Cardiac septum (tissue), 1 donor: ENCODE results near the gene CENPP. TPM values are rescaled to one million over a fixed set of nuclear protein-coding genes. Genes with fewer than 3 reads are reported as not detected.

Experiments
- DNase-seq: peaks from one replicate; pipeline ENCODE4 v3.0.0-alpha.2; 2020; ENCODE audit warnings: low spot score
- intact Hi-C: fragments of 100-400 bp; cut with DNase I; formaldehyde crosslinking; loops from one replicate; pipeline ENCODE4 v1.14.0; 2022
- total RNA-seq: library from RNA; stranded (reverse); fragmentation: NEBNext Ultra II Directional; extraction: Animal tissue kit (Norgen Biotek cat#: 25700); gene quantifications from one replicate; pipeline ENCODE4 v1.2.1, GENCODE V29; 2021
- donor health status: DM: no; HTN: no; CAD: no.

Gene CENPP
- total RNA-seq, 1 donor from 2014 or later, result 3.5 TPM

GRCh38 chr9:92492781-92493401 lies 167.1 kb downstream of the CENPP start:
- intact Hi-C loops, result no loop called here

GRCh38 chr9:92493749-92494387 lies 168.1 kb downstream of the CENPP start:
- no peak for DNase-seq
- intact Hi-C loops, result no loop called here

More at GRCh38 chr9:92492781-92493401, 167.1 kb downstream of the CENPP start:
- no peak for DNase-seq

GRCh38 chr9:92494856-92495255 lies 169.1 kb downstream of the CENPP start:
- intact Hi-C loops, result no loop called here
- DNase-seq, result no peak

GRCh38 chr9:92496396-92497176 lies 170.8 kb downstream of the CENPP start:
- intact Hi-C loops, result no loop called here
- no peak for DNase-seq

- intact Hi-C loops, result no loop called here
- DNase-seq, result no peak
Observed at GRCh38 chr9:92499701-92500100, 173.9 kb downstream of the CENPP start.

- intact Hi-C loops, result no loop called here
- no peak for DNase-seq
Observed at GRCh38 chr9:92500725-92501124, 175.0 kb downstream of the CENPP start.

- intact Hi-C loops, result no loop called here
- no peak for DNase-seq
Observed at GRCh38 chr9:92501671-92502393, 176.1 kb downstream of the CENPP start.

GRCh38 chr9:92503156-92503555 lies 177.4 kb downstream of the CENPP start:
- no peak for DNase-seq
- intact Hi-C loops, result no loop called here

- DNase-seq, result no peak
- intact Hi-C loops, result no loop called here
Observed at GRCh38 chr9:92504881-92505280, 179.1 kb downstream of the CENPP start.

- intact Hi-C loops, result no loop called here
- DNase-seq, result no peak
Observed at GRCh38 chr9:92506184-92506857, 180.6 kb downstream of the CENPP start.

GRCh38 chr9:92507005-92507404 lies 181.3 kb downstream of the CENPP start:
- DNase-seq, result no peak
- intact Hi-C loops, result no loop called here

- intact Hi-C loops, result no loop called here
Observed at GRCh38 chr9:92507496-92507895, 181.7 kb downstream of the CENPP start.

GRCh38 chr9:92508018-92508820 lies 182.5 kb downstream of the CENPP start:
- DNase-seq, result no peak
- intact Hi-C loops, result no loop called here

More at GRCh38 chr9:92507496-92507895, 181.7 kb downstream of the CENPP start:
- no peak for DNase-seq

- intact Hi-C loops, result no loop called here
- no peak for DNase-seq
Observed at GRCh38 chr9:92509050-92509449, 183.3 kb downstream of the CENPP start.

GRCh38 chr9:92510747-92511146 lies 185.0 kb downstream of the CENPP start:
- DNase-seq, result no peak
- intact Hi-C loops, result no loop called here

GRCh38 chr9:92512622-92513021 lies 186.9 kb downstream of the CENPP start:
- intact Hi-C loops, result no loop called here
- DNase-seq, result no peak

GRCh38 chr9:92513349-92513748 lies 187.6 kb downstream of the CENPP start:
- intact Hi-C loops, result no loop called here
- DNase-seq, result no peak

- intact Hi-C loops, result no loop called here
- DNase-seq, result no peak
Observed at GRCh38 chr9:92514635-92515034, 188.9 kb downstream of the CENPP start.

- intact Hi-C loops, result no loop called here
- DNase-seq, result no peak
Observed at GRCh38 chr9:92516521-92516920, 190.8 kb downstream of the CENPP start.
